Measurements from ENCODE around the gene KIAA1328.

- TF ChIP-seq POLR2A (IDR thresholded peaks at IDR 0.05) (no peak), CTCF (IDR thresholded peaks at IDR 0.05) (no peak), EP300 (IDR thresholded peaks at IDR 0.05) (no peak)
Observed at GRCh38 chr18:37055137-37055802, 226.3 kb downstream of the KIAA1328 start.
